GM18499 (cell line): ENCODE measurements around the gene KLHL26.
"Not testable (repeated sequence)": the region's sequence is repeated elsewhere in the genome, so short reads cannot be mapped to it uniquely, and the experiment has no call there.

Source experiments
- ATAC-seq: cut with Tn5 transposase; IDR thresholded peaks from one replicate; pipeline ENCODE4 v1.9.1; 2021; ENCODE audit warnings: moderate number of reproducible peaks; ENCODE audit not compliant: insufficient read depth, unreplicated experiment

Gene KLHL26

GRCh38 chr19:18680148-18680547, 43.3 kb downstream of the KLHL26 start:
- ATAC-seq = not testable (repeated sequence)

- ATAC-seq = no peak
These were observed 45.9 kb downstream of the KLHL26 start for GRCh38 chr19:18682807-18683108.

- ATAC-seq = no peak
These were observed 46.5 kb downstream of the KLHL26 start, which contains the start of gene CRTC1 for GRCh38 chr19:18683109-18683957. TSS of gene CRTC1 (plus strand) at chr19:18683680. CDS start at chr19:18683703, 23 bp downstream.

- no peak for ATAC-seq
These were observed 47.3 kb downstream of the KLHL26 start for GRCh38 chr19:18683958-18684641.

- no peak for ATAC-seq
These were observed 47.8 kb downstream of the KLHL26 start for GRCh38 chr19:18684642-18684993.

- ATAC-seq = no peak
These were observed 48.9 kb downstream of the KLHL26 start for GRCh38 chr19:18685597-18686190.

GRCh38 chr19:18687740-18688465, 51.1 kb downstream of the KLHL26 start:
- no peak for ATAC-seq

GRCh38 chr19:18696023-18696422, 59.2 kb downstream of the KLHL26 start:
- no peak for ATAC-seq

- no peak for ATAC-seq
These were observed 60.9 kb downstream of the KLHL26 start for GRCh38 chr19:18697680-18698079.

GRCh38 chr19:18698321-18699167, 61.7 kb downstream of the KLHL26 start:
- no peak for ATAC-seq

- no peak for ATAC-seq
These were observed 62.7 kb downstream of the KLHL26 start for GRCh38 chr19:18699403-18700054.

GRCh38 chr19:18700501-18701249, 63.8 kb downstream of the KLHL26 start:
- ATAC-seq = no peak

- ATAC-seq = no peak
These were observed 64.4 kb downstream of the KLHL26 start for GRCh38 chr19:18701250-18701608.

GRCh38 chr19:18704054-18704453, 67.2 kb downstream of the KLHL26 start:
- no peak for ATAC-seq

- ATAC-seq = no peak
These were observed 68.1 kb downstream of the KLHL26 start for GRCh38 chr19:18704971-18705370.

- no peak for ATAC-seq
These were observed 71.8 kb downstream of the KLHL26 start for GRCh38 chr19:18708452-18709231.

GRCh38 chr19:18709546-18709945, 72.7 kb downstream of the KLHL26 start:
- no peak for ATAC-seq

GRCh38 chr19:18710186-18710585, 73.4 kb downstream of the KLHL26 start:
- ATAC-seq = no peak
